ENCODE measurements around the gene TTLL6.
"Not testable (repeated sequence)": the region's sequence is repeated elsewhere in the genome, so short reads cannot be mapped to it uniquely, and the experiment has no call there.

Gene TTLL6

GRCh38 chr17:48722201-48722907 is 94.7 kb downstream of the TTLL6 start, which contains the start of gene PRAC1:
Gene PRAC1, minus strand, starts transcription at chr17:48722518. Its CDS starts 126 bp downstream, at chr17:48722392.
- DNase-seq = no peak

- no peak for DNase-seq
Observed at GRCh38 chr17:48721009-48721402, 96.0 kb downstream of the TTLL6 start.

- no peak for DNase-seq
Observed at GRCh38 chr17:48720266-48721008, 96.6 kb downstream of the TTLL6 start.

GRCh38 chr17:48719642-48720265 is 97.3 kb downstream of the TTLL6 start:
- DNase-seq = no peak

GRCh38 chr17:48718761-48719641 is 98.0 kb downstream of the TTLL6 start:
- no peak for DNase-seq

- DNase-seq = no peak
Observed at GRCh38 chr17:48718227-48718760, 98.7 kb downstream of the TTLL6 start.

- DNase-seq = no peak
Observed at GRCh38 chr17:48717367-48718226, 99.4 kb downstream of the TTLL6 start.

GRCh38 chr17:48716549-48716948 is 100.5 kb downstream of the TTLL6 start:
- DNase-seq = not testable (repeated sequence)

GRCh38 chr17:48715496-48716399 is 101.3 kb downstream of the TTLL6 start:
- no peak for DNase-seq
